Spinal cord (tissue), 10 donors: ENCODE measurements around the gene PPP2R5C. TPM values are rescaled to one million over a fixed set of nuclear protein-coding genes. Genes with fewer than 3 reads are reported as not detected.
A peak's percentile ranks its signal among the peaks of the same experiment; 100 is the strongest.

ENCODE experiments used
- DNase-seq, 6 donors: peaks; one replicate each; pipeline versions ENCODE4 v3.0.0 to v3.0.0-alpha.2; 2013 to 2015; ENCODE audit warnings: low spot score in 6 of 6, low read depth in 4 of 6
- H3K27ac ChIP-seq: one replicate; pipeline ENCODE4 v1.5.1; 2013; ENCODE audit warnings: low read depth, low read length, control low read depth
- H3K27me3 ChIP-seq: one replicate; pipeline ENCODE4 v1.6.1; 2013; ENCODE audit warnings: low read length; ENCODE audit not compliant: control insufficient read depth, insufficient read depth
- H3K36me3 ChIP-seq: one replicate; pipeline ENCODE4 v1.6.1; 2013; ENCODE audit warnings: low read length; ENCODE audit not compliant: control insufficient read depth, insufficient read depth
- H3K4me1 ChIP-seq: one replicate; pipeline ENCODE4 v1.6.1; 2013; ENCODE audit warnings: low read length; ENCODE audit not compliant: control insufficient read depth, insufficient read depth
- H3K4me3 ChIP-seq: one replicate; pipeline ENCODE4 v1.5.1; 2013; ENCODE audit warnings: low read depth, low read length, control low read depth
- H3K9me3 ChIP-seq: one replicate; pipeline ENCODE4 v1.6.1; 2013; ENCODE audit warnings: low read length; ENCODE audit not compliant: control insufficient read depth, insufficient read depth
- WGBS: methylation state at CpG from one replicate; pipeline ENCODE4 v1.1.5; 2013; ENCODE audit warnings: missing lambda C conversion rate; ENCODE audit not compliant: insufficient coverage; 5-methylcytosine and 5-hydroxymethylcytosine counted together
- polyA plus RNA-seq, 2 donors: library from polyadenylated mRNA; unstranded; fragments of 120-200 nt; gene quantifications; one replicate each; pipeline ENCODE4 v1.2.1, GENCODE V29; 2013; ENCODE audit not compliant: insufficient read length in 2 of 2
- total RNA-seq, 2 donors: library from RNA; depleted of rRNA in 1 of 2; stranded (reverse); fragments of 120-200 nt in 1 of 2; fragments of >200 nt in 1 of 2; gene quantifications; one replicate each; pipeline versions ENCODE4 v1.2.3 to v1.2.4, GENCODE V29; 2013 to 2014
- donor health status: healthy.

The PPP2R5C gene
- total and polyA plus RNA-seq, 4 donors: 104 to 136 (median 123) TPM

- no peak for DNase-seq
- H3K27ac ChIP-seq: peak overlapping the region; percentile 100
- peaks cover 18% of the 10 kb centered on the region for H3K4me1 ChIP-seq
- no peaks in the 10 kb centered on the region for H3K27me3 ChIP-seq
- WGBS: no CpG with 5 or more reads among the region's 5 CpGs
- H3K36me3 ChIP-seq: peaks cover 3% of the 10 kb centered on the region
- peak overlapping the region; percentile 97 for H3K4me3 ChIP-seq
- no peaks in the 10 kb centered on the region for H3K9me3 ChIP-seq
These were observed 49.5 kb downstream of the PPP2R5C start for GRCh38 chr14:101810897-101811621.

- Histone ChIP-seq H3K36me3 (peaks cover 3% of the 10 kb centered on the region), H3K27ac (no peak overlapping the region), H3K4me1 (peaks cover 18% of the 10 kb centered on the region), H3K4me3 (no peak overlapping the region), H3K9me3 (no peaks in the 10 kb centered on the region), H3K27me3 (no peaks in the 10 kb centered on the region)
- DNase-seq: no peak
- 63% methylated on average over 9 of the region's 11 CpGs for WGBS
These were observed 50.6 kb downstream of the PPP2R5C start for GRCh38 chr14:101812071-101812470.

GRCh38 chr14:101813171-101813759, 51.8 kb downstream of the PPP2R5C start:
- Histone ChIP-seq H3K27me3 (no peaks in the 10 kb centered on the region), H3K36me3 (peaks cover 3% of the 10 kb centered on the region), H3K4me3 (no peak overlapping the region), H3K27ac (no peak overlapping the region), H3K9me3 (no peaks in the 10 kb centered on the region), H3K4me1 (peaks cover 14% of the 10 kb centered on the region)
- 92% methylated on average over 6 of the region's 7 CpGs for WGBS
- no peak for DNase-seq

- DNase-seq: no peak
- WGBS: no CpG with 5 or more reads among the region's 1 CpG
- H3K36me3 ChIP-seq: peaks cover 3% of the 10 kb centered on the region
- no peaks in the 10 kb centered on the region for H3K27me3 ChIP-seq
- H3K4me1 ChIP-seq: peaks cover 12% of the 10 kb centered on the region
- H3K27ac ChIP-seq: no peak overlapping the region
- H3K9me3 ChIP-seq: no peaks in the 10 kb centered on the region
- H3K4me3 ChIP-seq: no peak overlapping the region
These were observed 52.3 kb downstream of the PPP2R5C start for GRCh38 chr14:101813833-101814232.

GRCh38 chr14:101814934-101815333, 53.4 kb downstream of the PPP2R5C start:
- H3K27ac ChIP-seq: no peak overlapping the region
- 100% methylated on average over 2 of the region's 5 CpGs for WGBS

GRCh38 chr14:101815994-101816393, 54.5 kb downstream of the PPP2R5C start:
- no peak overlapping the region for H3K4me3 ChIP-seq
- DNase-seq: no peak
- peaks cover 12% of the 10 kb centered on the region for H3K4me1 ChIP-seq
- H3K27ac ChIP-seq: no peak overlapping the region
- H3K36me3 ChIP-seq: peaks cover 12% of the 10 kb centered on the region
- H3K27me3 ChIP-seq: no peaks in the 10 kb centered on the region
- no peaks in the 10 kb centered on the region for H3K9me3 ChIP-seq
- 96% methylated on average over 5 of the region's 10 CpGs for WGBS

More at GRCh38 chr14:101814934-101815333, 53.4 kb downstream of the PPP2R5C start:
- no peaks in the 10 kb centered on the region for H3K9me3 ChIP-seq
- peaks cover 12% of the 10 kb centered on the region for H3K36me3 ChIP-seq
- H3K4me1 ChIP-seq: peaks cover 12% of the 10 kb centered on the region
- no peak overlapping the region for H3K4me3 ChIP-seq
- H3K27me3 ChIP-seq: no peaks in the 10 kb centered on the region
- DNase-seq: no peak

GRCh38 chr14:101817501-101818001, 56.0 kb downstream of the PPP2R5C start:
- WGBS: 97% methylated on average over 5 of the region's 11 CpGs
- H3K9me3 ChIP-seq: no peaks in the 10 kb centered on the region
- peaks cover 12% of the 10 kb centered on the region for H3K36me3 ChIP-seq
- H3K27ac ChIP-seq: no peak overlapping the region
- H3K4me1 ChIP-seq: peaks cover 3% of the 10 kb centered on the region
- DNase-seq: no peak
- H3K4me3 ChIP-seq: no peak overlapping the region
- no peaks in the 10 kb centered on the region for H3K27me3 ChIP-seq

GRCh38 chr14:101819251-101819990, 57.9 kb downstream of the PPP2R5C start:
- Histone ChIP-seq H3K4me1 (no peaks in the 10 kb centered on the region), H3K36me3 (peaks cover 9% of the 10 kb centered on the region), H3K4me3 (no peak overlapping the region), H3K27me3 (no peaks in the 10 kb centered on the region), H3K9me3 (no peaks in the 10 kb centered on the region), H3K27ac (no peak overlapping the region)
- 93% methylated on average over 8 of the region's 16 CpGs for WGBS
- no peak for DNase-seq

GRCh38 chr14:101820283-101820798, 58.8 kb downstream of the PPP2R5C start:
- no peaks in the 10 kb centered on the region for H3K27me3 ChIP-seq
- no peak overlapping the region for H3K27ac ChIP-seq
- peaks cover 9% of the 10 kb centered on the region for H3K36me3 ChIP-seq
- no peaks in the 10 kb centered on the region for H3K9me3 ChIP-seq
- peaks cover 2% of the 10 kb centered on the region for H3K4me1 ChIP-seq
- no peak for DNase-seq
- no peak overlapping the region for H3K4me3 ChIP-seq
- WGBS: 91% methylated on average over 6 of the region's 10 CpGs
